ENCODE results near the gene NPHS1.
A peak's percentile ranks its signal among the peaks of the same experiment; 100 is the strongest.
"Not testable (repeated sequence)": the region's sequence is repeated elsewhere in the genome, so short reads cannot be mapped to it uniquely, and the experiment has no call there.

NPHS1 gene

GRCh38 chr19:35811317-35812219 is 40.7 kb downstream of the NPHS1 start:
- no peak for DNase-seq

GRCh38 chr19:35807633-35808032 is 44.7 kb downstream of the NPHS1 start:
- DNase-seq: no peak

- no peak for DNase-seq
Observed at GRCh38 chr19:35806597-35806996, 45.7 kb downstream of the NPHS1 start.

- DNase-seq: peak; percentile 93
Observed at GRCh38 chr19:35805526-35806102, 46.7 kb downstream of the NPHS1 start.

- no peak for DNase-seq
Observed at GRCh38 chr19:35801828-35802227, 50.5 kb downstream of the NPHS1 start.

GRCh38 chr19:35797663-35798062 is 54.6 kb downstream of the NPHS1 start:
- DNase-seq: no peak

GRCh38 chr19:35796645-35797542 is 55.4 kb downstream of the NPHS1 start:
- no peak for DNase-seq

- DNase-seq: not testable (repeated sequence)
Observed at GRCh38 chr19:35795564-35795963, 56.7 kb downstream of the NPHS1 start.

GRCh38 chr19:35793381-35794165 is 58.7 kb downstream of the NPHS1 start:
- DNase-seq: no peak

- DNase-seq: no peak
Observed at GRCh38 chr19:35792888-35793287, 59.4 kb downstream of the NPHS1 start.

GRCh38 chr19:35792312-35792711 is 60.0 kb downstream of the NPHS1 start:
- no peak for DNase-seq

- no peak for DNase-seq
Observed at GRCh38 chr19:35791814-35792279, 60.5 kb downstream of the NPHS1 start.

GRCh38 chr19:35790981-35791813 is 61.1 kb downstream of the NPHS1 start:
- DNase-seq: peak; percentile 77

- no peak for DNase-seq
Observed at GRCh38 chr19:35789978-35790944, 62.0 kb downstream of the NPHS1 start.

GRCh38 chr19:35789195-35789977 is 62.9 kb downstream of the NPHS1 start:
- DNase-seq: no peak

- DNase-seq: no peak
Observed at GRCh38 chr19:35788205-35788960, 63.9 kb downstream of the NPHS1 start.

GRCh38 chr19:35787227-35787799 is 65.0 kb downstream of the NPHS1 start:
- no peak for DNase-seq

Data from COR-L47 (cell line).